Stimulated activated CD4-positive, alpha-beta T cell treated with anti-CD3 and anti-CD28 coated beads, Interleukin-1b, Interleukin-23, amount 100 ng/mL, for 48 hours (primary cell): Measurements from ENCODE around the gene ATXN7L1.
"Not testable (repeated sequence)": the region's sequence is repeated elsewhere in the genome, so short reads cannot be mapped to it uniquely, and the experiment has no call there.

Experiments
- DNase-seq: peaks from one replicate; pipeline ENCODE4 v3.0.0-alpha.2; 2020

Gene ATXN7L1

GRCh38 chr7:105854498-105854897 lies 21.9 kb downstream of the ATXN7L1 start:
- no peak for DNase-seq

DNA sequence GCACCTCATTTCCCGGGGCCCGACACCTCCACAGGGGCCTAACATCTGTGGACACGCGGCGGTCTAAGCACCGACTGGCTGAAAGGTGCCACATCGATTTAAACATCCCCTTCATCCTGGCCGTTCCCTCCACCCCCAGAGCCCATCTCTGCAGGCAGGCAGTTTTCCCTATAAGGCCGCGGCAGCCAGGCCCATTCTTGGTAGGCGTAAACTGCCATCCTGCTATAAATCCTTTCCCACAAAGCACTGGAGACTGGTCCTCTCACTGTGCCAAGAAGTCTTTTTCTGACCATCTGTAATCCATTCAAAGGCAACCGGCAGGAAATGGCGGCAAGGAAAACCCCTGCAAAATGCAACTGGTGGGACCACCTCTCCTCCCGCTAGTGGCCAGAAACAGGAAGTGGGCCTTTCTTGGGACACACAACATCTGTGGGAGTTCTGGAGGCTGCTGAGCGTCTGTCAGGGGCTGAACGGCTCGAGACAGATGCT lies 22.4 kb downstream of the ATXN7L1 start:
- DNase-seq: no peak

- no peak for DNase-seq
Observed at GRCh38 chr7:105851064-105851463, 25.3 kb downstream of the ATXN7L1 start.

DNA sequence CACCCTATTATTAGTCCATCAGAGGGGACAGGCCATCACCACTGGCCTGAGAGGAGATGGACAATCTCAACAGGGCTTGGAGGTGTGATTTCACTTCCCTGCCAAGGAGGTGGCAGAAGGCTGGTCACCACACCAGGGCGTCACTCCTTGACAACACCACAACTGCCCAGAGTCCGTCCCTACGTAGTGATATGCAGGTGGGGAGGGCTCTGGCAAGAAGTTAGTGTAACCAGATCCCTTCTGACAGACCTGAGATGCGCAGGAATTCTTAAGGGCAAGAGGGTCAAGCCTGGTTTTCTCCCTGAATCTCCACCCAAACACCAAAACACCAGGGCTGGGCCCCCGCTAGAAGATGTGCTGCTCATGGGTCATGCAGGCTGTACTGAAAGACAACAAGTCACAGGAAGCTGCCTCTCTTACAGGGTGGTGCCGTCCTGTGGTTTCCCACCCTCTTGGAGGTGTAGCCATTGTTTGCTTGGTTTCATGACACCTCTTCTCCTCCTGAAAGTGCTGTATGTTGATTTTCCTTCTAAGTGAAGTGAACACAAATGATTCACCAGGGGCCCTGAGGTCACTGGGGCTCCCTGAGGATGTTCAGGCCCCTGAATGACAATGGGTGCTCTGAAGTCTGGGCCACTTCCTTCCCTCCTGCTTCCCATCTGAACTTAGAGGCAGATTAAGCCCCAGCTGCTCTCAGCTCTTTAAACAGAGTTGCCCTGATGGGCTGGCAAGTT lies 27.1 kb downstream of the ATXN7L1 start:
- DNase-seq: peak; percentile 77

GRCh38 chr7:105846404-105846803 lies 30.0 kb downstream of the ATXN7L1 start:
- no peak for DNase-seq

DNA sequence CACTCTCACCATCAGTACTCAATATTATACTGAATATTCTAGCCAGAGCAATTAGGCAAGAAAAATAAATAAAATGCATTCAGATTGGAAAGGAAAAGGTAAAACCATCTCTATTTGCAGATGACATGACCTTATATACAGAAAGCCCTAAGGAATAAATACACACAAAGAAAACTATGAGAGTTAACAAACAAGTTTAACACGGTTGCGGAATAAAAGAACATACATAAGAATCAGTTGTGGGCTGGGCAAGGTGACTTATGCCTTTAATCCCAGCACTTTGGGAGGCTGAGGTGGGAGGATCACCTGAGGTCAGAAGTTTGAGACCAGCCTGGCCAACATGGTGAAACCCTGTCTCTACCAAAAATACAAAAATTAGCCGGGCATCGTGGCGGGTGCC lies 31.7 kb downstream of the ATXN7L1 start:
- DNase-seq: not testable (repeated sequence)

DNA sequence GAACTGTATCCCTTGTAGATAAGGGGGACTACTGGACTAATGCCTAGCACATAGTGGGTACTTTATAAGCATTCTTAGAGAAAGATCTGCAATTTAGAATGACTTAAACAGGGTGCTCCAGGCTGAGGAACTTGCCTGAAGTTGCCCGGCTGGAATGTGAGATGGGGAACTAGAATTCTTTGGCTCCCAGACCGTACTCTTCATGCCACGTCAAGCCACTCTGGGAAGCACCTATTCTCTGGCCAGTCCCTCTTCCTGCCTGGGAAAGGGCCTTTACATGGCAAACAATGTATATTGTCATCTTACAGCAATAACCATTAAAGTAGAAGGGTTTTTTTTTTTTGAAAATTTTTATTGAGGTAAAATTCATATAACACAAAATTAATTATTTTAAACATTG lies 34.5 kb downstream of the ATXN7L1 start:
- no peak for DNase-seq

DNA sequence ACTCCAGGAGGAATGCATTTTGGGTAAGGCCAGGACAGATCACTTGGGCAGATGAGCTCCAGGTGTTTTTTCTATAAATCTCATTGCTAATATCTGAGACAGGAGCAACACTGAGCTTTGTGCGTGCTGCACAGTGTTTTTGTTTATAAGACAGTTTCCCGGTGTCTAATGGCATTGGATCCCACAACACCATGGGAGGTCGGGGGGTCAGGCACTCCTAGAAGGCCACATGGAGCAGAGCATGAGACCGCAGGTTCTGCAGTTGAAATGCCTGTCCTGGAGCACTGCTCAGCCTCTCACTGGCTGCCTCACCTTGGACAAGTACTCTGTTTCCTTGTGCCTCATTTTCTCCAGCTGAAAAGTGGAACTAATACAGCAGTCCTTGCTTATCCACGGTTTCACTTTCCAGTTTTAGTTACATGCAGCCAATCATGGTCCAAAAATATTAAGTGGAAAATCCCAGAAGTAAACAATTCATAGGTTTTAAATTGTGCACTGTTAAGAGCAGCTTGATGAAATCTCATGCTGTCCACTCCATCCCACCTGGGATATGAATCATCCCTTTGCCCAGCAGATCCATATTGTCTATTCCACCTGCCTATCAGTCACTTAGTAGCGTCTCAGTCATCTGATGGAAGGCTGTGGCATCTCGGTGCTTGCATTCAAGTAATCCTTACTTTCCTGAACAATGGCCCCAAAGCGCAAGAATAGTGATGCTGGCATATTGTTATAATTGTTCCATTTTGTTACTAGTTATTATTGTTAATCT lies 35.2 kb downstream of the ATXN7L1 start:
- DNase-seq: no peak

DNA sequence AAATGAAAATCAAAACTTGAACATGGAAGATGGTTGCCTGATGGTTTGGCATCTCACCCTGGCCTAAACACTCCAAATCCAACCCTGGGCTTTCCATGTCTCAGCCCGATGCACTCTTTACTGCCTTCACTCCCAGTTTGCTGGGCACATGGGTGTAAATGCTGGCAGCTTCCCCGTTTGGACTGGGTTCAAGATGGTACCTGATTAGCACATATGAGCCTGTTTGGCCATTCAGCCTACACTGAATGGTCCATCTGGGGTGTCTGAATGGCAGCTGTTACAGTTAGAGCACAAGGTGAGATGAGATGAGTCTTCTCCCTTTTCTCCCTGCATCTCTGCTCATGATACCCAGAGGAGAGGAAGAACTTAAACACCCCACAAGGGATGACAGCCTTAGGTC lies 37.1 kb downstream of the ATXN7L1 start:
- no peak for DNase-seq

DNA sequence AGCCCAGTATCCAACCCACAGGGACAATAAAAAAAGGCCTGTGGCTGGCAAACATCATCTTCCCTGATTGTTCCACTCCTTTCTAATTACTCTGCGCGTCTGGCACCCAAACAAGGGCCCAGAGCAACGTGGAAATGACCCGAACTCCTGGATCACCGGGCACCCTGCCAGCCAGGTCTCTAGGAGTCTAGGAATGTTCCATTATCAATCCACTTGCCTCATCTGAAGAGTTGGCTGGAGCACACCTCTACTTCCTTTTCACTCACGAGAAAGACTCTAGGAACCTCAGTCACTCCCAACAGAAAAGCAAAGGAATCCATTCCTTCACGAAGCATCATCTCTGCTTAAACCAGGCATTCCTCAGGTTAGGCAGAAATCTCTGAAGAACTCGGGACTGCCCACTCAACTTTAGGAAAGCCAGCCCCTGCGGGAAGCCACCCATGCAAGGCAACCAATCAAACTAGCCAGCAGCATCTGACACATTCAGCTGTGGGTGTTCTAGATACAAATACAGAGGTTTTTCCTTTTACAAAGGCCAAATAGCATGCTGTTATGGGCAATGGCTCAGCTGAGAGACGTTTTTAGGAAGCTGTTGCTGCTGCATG lies 37.7 kb downstream of the ATXN7L1 start:
- no peak for DNase-seq

- no peak for DNase-seq
Observed at GRCh38 chr7:105837765-105838626, 38.4 kb downstream of the ATXN7L1 start.

- DNase-seq: no peak
Observed at GRCh38 chr7:105835441-105835840, 41.0 kb downstream of the ATXN7L1 start.

DNA sequence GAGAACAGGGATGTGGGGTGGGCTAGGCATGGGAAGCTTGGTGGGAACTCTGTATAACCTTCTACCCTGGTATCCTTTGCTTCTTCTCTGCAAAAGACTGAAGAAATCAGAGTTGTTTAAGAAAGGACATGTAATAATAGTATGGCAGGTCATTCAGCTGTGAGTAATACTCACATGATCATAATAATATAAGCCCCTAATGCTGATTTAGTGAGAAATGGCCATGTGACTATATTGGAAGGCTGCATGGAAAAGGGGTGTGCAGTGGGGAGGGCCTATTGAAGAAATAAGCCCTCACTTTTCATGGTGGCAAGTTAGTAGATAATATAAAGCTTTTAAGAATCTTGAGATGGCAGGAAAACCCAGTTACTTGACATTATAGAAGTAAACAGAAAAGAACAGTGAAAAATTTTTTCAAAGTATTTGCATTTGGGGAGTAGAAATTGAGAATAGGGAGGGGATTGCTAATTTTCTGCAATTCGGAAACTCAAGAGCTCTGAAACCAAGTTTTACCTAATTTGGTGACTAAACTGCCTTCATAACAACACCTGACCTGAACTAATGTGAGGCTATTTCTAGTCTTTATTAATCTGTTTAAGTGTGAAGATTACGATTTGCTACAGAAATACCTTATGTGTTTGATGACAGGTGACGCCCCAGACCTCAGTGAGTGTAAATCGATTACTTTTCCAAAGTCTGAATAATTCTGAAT lies 44.4 kb downstream of the ATXN7L1 start:
- no peak for DNase-seq

GRCh38 chr7:105831302-105831620 lies 45.1 kb downstream of the ATXN7L1 start:
- no peak for DNase-seq

DNA sequence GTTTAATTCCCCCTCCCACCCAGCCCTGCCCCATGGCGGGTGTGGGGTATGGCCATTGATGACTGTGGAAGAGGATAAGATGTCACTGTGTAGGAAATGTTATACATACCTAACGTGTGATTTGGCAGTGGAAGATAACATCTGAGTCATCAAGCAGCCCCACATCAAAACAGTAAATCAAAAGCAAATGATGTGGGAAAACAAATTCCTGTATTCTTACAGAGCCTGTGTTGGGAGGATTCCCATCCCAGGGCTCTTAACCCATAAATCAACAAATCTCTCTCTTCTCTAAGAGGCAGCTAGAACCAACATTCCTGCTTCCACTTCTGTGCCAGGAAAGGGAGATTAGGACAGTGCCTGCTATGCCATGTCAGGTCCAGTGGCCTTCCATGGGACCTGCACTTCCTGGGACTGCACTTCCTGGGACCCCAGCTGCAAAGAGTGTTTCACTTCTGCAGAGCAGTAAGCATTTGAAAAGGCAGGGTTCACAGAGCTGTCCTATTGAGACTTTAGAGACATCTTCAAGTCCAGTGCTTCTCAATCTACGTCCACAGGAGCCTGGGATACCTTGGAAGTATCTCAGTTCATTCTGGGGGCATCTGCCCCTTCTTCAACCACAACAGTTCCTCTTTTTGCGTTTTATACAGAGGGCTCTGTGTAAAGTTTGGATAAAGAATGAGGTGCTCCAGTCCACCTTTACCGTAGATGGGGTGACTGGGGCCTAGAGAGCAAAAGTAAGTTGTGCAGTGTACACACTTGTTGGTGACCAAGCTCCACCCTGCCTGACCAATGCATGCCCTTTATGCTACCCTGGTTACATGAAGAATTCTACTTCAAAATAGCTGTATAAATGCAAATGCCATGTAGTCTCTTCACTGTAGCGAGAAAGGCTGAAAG lies 45.7 kb downstream of the ATXN7L1 start:
- DNase-seq: no peak

- DNase-seq: no peak
Observed at GRCh38 chr7:105829681-105830322, 46.6 kb downstream of the ATXN7L1 start.

DNA sequence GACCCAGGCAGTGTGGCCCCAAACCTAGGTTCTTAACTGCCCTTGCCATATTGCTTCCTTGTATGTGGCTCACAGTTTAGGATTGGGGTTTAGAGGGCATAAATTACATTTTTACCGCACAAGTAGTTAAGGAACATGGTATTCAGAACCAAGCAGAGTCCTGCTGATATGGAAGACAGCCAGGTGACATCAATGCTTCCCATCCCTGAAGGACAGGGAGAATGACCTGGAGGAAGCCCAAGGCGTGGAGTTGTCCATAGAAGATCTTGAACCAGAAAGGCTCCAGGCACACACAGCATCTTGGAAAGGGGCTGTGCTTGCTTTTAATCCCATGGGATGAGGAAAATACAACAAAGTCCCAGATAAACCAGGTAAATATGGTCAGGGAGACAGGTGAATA lies 48.3 kb downstream of the ATXN7L1 start:
- no peak for DNase-seq

DNA sequence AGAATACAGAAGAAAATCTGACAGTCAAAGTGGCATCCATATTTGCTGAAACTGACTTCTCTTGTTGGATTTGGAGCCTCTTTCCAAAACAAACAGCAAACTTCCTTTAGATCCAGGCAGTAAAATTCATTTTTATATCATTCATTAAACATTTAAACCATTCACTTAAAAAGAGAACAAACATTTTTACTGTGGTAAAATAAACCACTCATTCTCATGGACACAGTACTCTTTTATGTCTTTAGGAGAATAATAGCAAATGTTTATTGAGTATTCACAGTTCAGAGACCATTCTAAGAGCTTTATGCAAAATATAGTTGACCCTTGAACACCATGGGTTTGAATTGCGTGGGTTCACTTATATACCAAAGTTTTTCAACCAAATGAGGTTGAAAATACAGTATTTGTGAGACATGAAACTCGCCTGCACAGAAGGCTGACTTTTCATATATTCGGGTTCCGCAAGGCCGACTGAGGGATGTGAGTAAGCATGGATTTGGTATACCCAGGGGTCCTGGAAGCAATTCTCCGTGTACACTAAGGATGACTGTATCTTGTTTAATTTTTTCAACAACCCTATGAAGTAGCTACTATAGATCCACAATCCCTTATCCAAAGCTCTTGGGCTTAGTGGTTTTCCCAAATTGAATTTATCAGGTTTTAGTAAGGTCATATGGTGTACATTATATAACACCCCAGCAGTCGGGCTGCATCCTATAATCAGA lies 49.1 kb downstream of the ATXN7L1 start:
- no peak for DNase-seq

DNA sequence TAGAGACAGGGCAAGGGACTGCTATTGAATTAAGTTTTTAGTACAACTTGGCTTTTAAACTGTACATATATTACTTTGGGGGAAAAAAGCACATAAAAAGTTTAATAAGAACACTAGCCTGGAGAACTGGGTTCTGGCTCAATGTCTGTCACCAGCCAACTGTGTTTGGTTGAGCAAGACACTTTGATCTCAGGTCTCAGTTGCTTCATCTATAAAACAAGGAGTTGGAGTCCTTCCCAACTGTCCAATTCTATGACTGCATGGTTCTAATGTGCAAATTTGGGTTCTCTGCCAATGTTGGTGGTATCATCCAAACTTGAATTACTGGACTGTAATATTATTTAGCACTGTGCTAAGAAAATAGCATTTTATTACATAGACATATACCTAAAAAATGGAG lies 50.3 kb downstream of the ATXN7L1 start:
- no peak for DNase-seq

DNA sequence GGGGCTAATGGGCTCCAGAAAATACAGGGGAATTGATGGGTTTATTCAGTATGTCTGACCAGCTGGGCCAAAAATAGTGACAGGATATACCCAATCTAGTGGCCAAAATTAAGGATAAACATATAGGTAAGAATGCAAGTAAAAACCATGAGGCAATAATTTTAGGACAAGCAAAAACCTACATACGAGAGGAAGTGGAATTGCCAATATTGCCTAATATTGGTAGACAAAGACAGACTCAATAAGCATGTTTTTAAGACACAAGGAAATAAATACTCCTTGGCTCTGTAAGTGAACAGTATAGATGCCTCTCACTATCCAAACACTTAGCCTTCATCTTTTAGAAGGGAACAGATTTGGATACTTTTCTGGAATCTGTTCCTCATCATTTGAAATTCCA lies 51.0 kb downstream of the ATXN7L1 start:
- DNase-seq: no peak
